Hepatocyte (in vitro differentiated cells): ENCODE measurements around the gene SEL1L. TPM values are rescaled to one million over a fixed set of nuclear protein-coding genes. Genes with fewer than 3 reads are reported as not detected.

Experiments used
- DNase-seq: peaks from one replicate; pipeline ENCODE4 v3.0.0-alpha.2; 2016; ENCODE audit warnings: low spot score
- H2AFZ ChIP-seq: fragments of 200-600 bp; sonication (generic); 2 replicates; pipeline ENCODE4 v1.6.0; 2016; ENCODE audit warnings: antibody characterized with exemption, mild to moderate bottlenecking
- H3K27ac ChIP-seq: fragments of 200-600 bp; sonication (generic); 2 replicates; pipeline ENCODE4 v1.5.1; 2016; ENCODE audit warnings: mild to moderate bottlenecking
- H3K27me3 ChIP-seq: fragments of 200-600 bp; sonication (generic); 2 replicates; pipeline ENCODE4 v1.6.1; 2016
- H3K36me3 ChIP-seq: fragments of 200-600 bp; sonication (generic); replicated peaks from 2 replicates; pipeline ENCODE4 v1.5.1; 2016; ENCODE audit warnings: low read depth; ENCODE audit not compliant: insufficient read depth
- H3K4me1 ChIP-seq: fragments of 200-600 bp; sonication (generic); 2 replicates; pipeline ENCODE4 v1.5.1; 2016; ENCODE audit warnings: mild to moderate bottlenecking, moderate library complexity; ENCODE audit not compliant: insufficient read depth
- H3K4me2 ChIP-seq: fragments of 200-600 bp; sonication (generic); 2 replicates; pipeline ENCODE4 v1.6.0; 2016
- H3K4me3 ChIP-seq: fragments of 200-600 bp; sonication (generic); 2 replicates; pipeline ENCODE4 v1.5.1; 2016; ENCODE audit warnings: mild to moderate bottlenecking
- H3K79me2 ChIP-seq: fragments of 200-600 bp; sonication (generic); 2 replicates; pipeline ENCODE4 v1.6.0; 2017; ENCODE audit warnings: mild to moderate bottlenecking
- H3K9me2 ChIP-seq: fragments of 200-600 bp; sonication (generic); replicated peaks from 2 replicates; pipeline ENCODE4 v1.6.0; 2017; ENCODE audit warnings: mild to moderate bottlenecking; ENCODE audit not compliant: insufficient read depth
- H3K9me3 ChIP-seq: fragments of 200-600 bp; sonication (generic); 2 replicates; pipeline ENCODE4 v1.5.1; 2016; ENCODE audit warnings: low read depth, mild to moderate bottlenecking
- H4K20me1 ChIP-seq: fragments of 200-600 bp; sonication (generic); 2 replicates; pipeline ENCODE4 v1.6.0; 2016; ENCODE audit warnings: mild to moderate bottlenecking; ENCODE audit not compliant: insufficient read depth, poor library complexity, severe bottlenecking
- CTCF ChIP-seq: fragments of 200-600 bp; sonication (generic); IDR thresholded peaks from 2 replicates; pipeline ENCODE4 v1.5.1; 2016; ENCODE audit warnings: antibody characterized with exemption, mild to moderate bottlenecking; ENCODE audit not compliant: poor library complexity
- EZH2 ChIP-seq: fragments of 200-600 bp; sonication (generic); IDR thresholded peaks from 2 replicates; pipeline ENCODE4 v1.6.1; 2016; ENCODE audit warnings: antibody characterized with exemption, mild to moderate bottlenecking, borderline replicate concordance
- EZH2phosphoT487 ChIP-seq: fragments of 200-600 bp; sonication (generic); IDR thresholded peaks from one replicate; pipeline ENCODE4 v1.6.1; 2018; ENCODE audit warnings: antibody characterized with exemption, mild to moderate bottlenecking, low read depth, moderate library complexity; ENCODE audit not compliant: unreplicated experiment, severe bottlenecking
- WGBS: methylation state at CpG from one replicate; pipeline ENCODE4 v1.1.6; 2016; ENCODE audit warnings: low lambda C conversion rate; ENCODE audit errors: missing lambda C conversion rate; 5-methylcytosine and 5-hydroxymethylcytosine counted together
- polyA plus RNA-seq: library from polyadenylated mRNA; unstranded; fragments of >200 nt; fragmentation: Nextera tagmentation; extraction: Ambion mirVana; gene quantifications from 2 replicates; pipeline ENCODE4 v1.2.1, GENCODE V29; 2016
- total RNA-seq: library from RNA; depleted of rRNA; stranded (reverse); fragments of >200 nt; gene quantifications from 2 replicates; pipeline ENCODE4 v1.2.3, GENCODE V29; 2014

The SEL1L gene
- total and polyA plus RNA-seq, 2 experiments from 2014 or later: 53.0 to 89.4 TPM

- H3K9me2 ChIP-seq: no peaks in the 10 kb centered on the region
- no peak overlapping the region for H3K4me2 ChIP-seq
- no peak for DNase-seq
- H3K27ac ChIP-seq: no peak overlapping the region
- no peaks in the 10 kb centered on the region for H3K4me1 ChIP-seq
- no peaks in the 10 kb centered on the region for H3K36me3 ChIP-seq
- H3K79me2 ChIP-seq: no peaks in the 10 kb centered on the region
- TF ChIP-seq EZH2phosphoT487: no peak
- no peak for TF ChIP-seq CTCF
- TF ChIP-seq EZH2: no peak
- no peaks in the 10 kb centered on the region for H3K27me3 ChIP-seq
- no peaks in the 10 kb centered on the region for H4K20me1 ChIP-seq
- H2AFZ ChIP-seq: no peak overlapping the region
- no peaks in the 10 kb centered on the region for H3K9me3 ChIP-seq
- WGBS: 93% methylated on average over 4 of the region's 4 CpGs
- H3K4me3 ChIP-seq: no peak overlapping the region
Observed at GRCh38 chr14:81459912-81460311, 73.7 kb downstream of the SEL1L start.

- 99% methylated on average over 8 of the region's 8 CpGs for WGBS
- DNase-seq: no peak
- no peak for TF ChIP-seq EZH2phosphoT487
- no peak for TF ChIP-seq EZH2
- no peak for TF ChIP-seq CTCF
Observed at GRCh38 chr14:81458352-81458751, 75.3 kb downstream of the SEL1L start.

GRCh38 chr14:81455390-81455789 is 78.3 kb downstream of the SEL1L start:
- 86% methylated on average over 5 of the region's 5 CpGs for WGBS
- DNase-seq: no peak
- Histone ChIP-seq H4K20me1 (no peaks in the 10 kb centered on the region), H3K27me3 (no peaks in the 10 kb centered on the region), H3K9me2 (no peaks in the 10 kb centered on the region), H3K4me1 (peaks cover 2% of the 10 kb centered on the region), H3K36me3 (no peaks in the 10 kb centered on the region), H2AFZ (no peak overlapping the region), H3K4me2 (no peak overlapping the region), H3K79me2 (no peaks in the 10 kb centered on the region), H3K27ac (no peak overlapping the region), H3K4me3 (no peak overlapping the region), H3K9me3 (no peaks in the 10 kb centered on the region)
- TF ChIP-seq EZH2: no peak

More at GRCh38 chr14:81458352-81458751, 75.3 kb downstream of the SEL1L start:
- H3K79me2 ChIP-seq: no peaks in the 10 kb centered on the region
- no peaks in the 10 kb centered on the region for H3K36me3 ChIP-seq
- no peaks in the 10 kb centered on the region for H3K9me2 ChIP-seq
- H4K20me1 ChIP-seq: no peaks in the 10 kb centered on the region
- H3K9me3 ChIP-seq: no peaks in the 10 kb centered on the region
- H3K27me3 ChIP-seq: no peaks in the 10 kb centered on the region
- H3K27ac ChIP-seq: no peak overlapping the region
- H3K4me3 ChIP-seq: no peak overlapping the region
- H3K4me1 ChIP-seq: no peaks in the 10 kb centered on the region
- no peak overlapping the region for H2AFZ ChIP-seq
- no peak overlapping the region for H3K4me2 ChIP-seq

- Histone ChIP-seq H3K27me3 (no peaks in the 10 kb centered on the region), H3K4me1 (peaks cover 9% of the 10 kb centered on the region), H3K9me3 (no peaks in the 10 kb centered on the region), H3K79me2 (no peaks in the 10 kb centered on the region), H4K20me1 (no peaks in the 10 kb centered on the region), H3K4me2 (no peak overlapping the region), H3K4me3 (no peak overlapping the region), H3K36me3 (no peaks in the 10 kb centered on the region), H3K9me2 (no peaks in the 10 kb centered on the region), H3K27ac (no peak overlapping the region), H2AFZ (no peak overlapping the region)
- 82% methylated on average over 5 of the region's 5 CpGs for WGBS
- DNase-seq: no peak
- TF ChIP-seq CTCF (no peak), EZH2phosphoT487 (no peak), EZH2 (no peak)
Observed at GRCh38 chr14:81454572-81455218, 79.0 kb downstream of the SEL1L start.
